HG03378 (cell line): ENCODE measurements around the gene USP2.

ENCODE experiments used
- ATAC-seq: cut with Tn5 transposase; IDR thresholded peaks from one replicate; pipeline ENCODE4 v1.9.1; 2021; ENCODE audit warnings: mild to moderate bottlenecking, moderate library complexity; ENCODE audit not compliant: unreplicated experiment

Gene USP2

DNA sequence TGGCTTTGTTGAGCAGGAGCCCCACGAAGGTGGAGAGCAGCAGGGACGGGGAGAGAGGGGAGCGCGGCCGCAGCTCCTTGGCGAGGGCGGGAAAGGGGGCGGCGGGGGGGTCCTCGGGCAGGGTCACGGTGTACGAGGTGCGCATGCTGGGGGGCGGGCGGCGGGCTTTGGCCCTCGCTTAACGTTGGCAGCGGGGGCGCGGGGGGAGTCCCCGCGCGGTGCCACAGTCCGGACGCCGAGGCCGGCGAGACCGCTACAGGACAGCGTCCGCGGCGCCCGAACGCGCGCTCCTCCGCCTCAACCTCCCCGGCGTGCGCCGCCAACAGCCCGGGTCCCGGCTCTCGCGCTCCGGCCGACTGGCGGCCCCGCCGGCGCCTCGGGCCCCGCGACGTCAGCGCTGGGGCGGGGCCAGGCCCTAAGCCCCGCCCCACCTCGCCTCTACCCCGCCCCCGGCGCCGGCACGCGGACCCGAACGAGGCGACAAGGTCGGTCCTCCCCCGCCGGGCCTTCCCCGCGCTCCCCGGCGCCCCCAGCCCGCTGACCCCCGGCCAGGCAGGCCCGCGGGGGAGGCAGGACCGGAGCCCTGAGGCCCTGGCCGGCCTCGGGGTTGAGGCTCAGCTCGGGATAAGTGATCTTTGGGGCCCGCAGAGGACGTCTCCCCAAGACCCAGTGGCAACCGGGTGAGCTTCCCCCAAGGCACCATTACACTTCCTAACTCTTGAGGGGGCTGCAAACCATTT is 17.5 kb downstream of the USP2 start:
- no peak for ATAC-seq

DNA sequence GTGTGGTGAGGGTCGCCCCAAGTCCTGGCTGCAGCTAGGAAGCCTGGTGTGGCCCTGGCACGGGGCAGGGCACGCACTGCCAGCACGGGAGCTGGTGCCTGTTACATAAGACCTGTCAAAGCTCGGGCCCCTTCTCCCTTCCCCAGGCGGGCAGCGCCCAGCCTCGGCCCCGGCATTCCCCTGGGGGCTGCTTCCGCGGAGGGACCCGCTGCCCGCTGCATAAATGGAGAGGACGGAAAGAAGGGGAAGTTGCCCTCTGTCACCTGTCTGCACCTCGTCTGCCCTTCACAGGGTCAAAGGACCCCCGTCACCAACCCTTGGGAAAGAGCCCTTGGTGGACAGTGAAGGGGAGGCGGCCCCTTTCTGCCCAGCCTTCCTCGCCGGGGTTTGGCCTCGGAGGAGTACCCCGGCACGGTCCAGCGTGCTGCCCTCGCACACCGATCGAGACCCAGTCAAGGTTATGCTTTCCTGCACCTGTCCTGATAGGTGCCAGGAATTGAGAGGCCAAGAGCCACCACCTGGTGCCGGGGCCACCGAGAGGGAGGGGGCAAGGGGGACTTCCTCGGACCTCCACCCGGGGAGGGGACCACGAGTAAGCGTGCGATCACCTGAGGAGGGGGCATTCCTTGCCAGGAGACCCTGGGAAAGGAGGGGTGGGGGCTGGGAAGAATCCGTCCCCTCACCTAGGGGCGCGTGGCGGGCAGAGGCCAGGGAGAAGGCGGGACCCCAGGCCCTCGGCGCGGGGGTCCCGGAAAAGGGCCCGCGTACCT is 18.2 kb downstream of the USP2 start:
- ATAC-seq: no peak

DNA sequence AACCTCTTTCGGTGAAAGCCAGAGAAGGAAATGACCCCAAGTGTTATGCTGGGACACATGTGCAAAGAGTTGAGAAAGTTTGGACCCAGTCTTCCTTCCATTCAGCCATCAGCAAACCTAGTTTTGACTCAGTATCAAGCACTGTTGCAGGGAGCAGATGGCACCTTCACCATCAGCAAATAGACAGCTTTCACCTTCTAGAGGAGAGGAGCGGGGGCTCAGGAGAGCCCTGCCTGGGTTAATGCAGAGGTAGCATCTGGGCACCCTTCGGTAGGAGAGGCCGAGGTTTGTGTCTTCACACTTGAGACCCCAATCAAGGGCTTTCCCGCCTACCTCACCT is 18.8 kb downstream of the USP2 start:
- ATAC-seq: no peak

DNA sequence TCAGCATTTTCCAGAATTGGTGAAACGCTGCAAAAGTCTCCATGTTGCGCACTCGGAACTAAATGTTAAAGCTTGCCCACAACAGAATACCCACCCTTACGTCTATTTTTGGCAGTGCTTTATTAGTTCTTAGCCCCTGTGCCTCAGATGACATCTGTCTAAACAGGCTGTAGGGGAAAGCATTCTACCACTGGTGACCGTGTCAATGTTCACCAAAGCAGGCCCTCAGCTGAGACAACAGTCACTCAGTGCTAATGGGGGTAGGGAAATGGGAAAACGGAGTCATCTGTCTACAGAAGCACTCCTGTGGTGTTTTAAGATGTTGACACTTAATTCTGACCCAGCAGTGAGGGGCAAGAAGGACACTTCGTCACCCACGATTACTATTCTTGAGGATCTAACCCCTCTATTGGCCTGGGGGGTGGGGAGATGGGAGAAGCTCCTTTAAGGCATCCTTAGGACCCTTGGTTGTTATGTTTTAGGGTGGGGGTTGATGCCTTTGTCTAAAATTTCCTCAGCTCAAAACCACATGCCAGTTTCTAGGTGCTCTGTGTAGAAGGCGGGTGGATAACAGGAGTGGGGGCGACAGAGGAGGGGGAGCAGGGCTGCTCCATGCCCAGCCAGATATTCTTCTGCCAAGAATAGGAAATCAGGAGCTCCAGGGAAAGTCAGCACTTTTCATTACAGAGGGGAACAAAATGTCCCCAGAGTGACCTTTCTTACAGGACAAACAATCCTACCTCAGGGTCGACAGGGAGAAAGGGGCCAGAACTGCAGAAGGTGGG is 19.4 kb downstream of the USP2 start:
- no peak for ATAC-seq

DNA sequence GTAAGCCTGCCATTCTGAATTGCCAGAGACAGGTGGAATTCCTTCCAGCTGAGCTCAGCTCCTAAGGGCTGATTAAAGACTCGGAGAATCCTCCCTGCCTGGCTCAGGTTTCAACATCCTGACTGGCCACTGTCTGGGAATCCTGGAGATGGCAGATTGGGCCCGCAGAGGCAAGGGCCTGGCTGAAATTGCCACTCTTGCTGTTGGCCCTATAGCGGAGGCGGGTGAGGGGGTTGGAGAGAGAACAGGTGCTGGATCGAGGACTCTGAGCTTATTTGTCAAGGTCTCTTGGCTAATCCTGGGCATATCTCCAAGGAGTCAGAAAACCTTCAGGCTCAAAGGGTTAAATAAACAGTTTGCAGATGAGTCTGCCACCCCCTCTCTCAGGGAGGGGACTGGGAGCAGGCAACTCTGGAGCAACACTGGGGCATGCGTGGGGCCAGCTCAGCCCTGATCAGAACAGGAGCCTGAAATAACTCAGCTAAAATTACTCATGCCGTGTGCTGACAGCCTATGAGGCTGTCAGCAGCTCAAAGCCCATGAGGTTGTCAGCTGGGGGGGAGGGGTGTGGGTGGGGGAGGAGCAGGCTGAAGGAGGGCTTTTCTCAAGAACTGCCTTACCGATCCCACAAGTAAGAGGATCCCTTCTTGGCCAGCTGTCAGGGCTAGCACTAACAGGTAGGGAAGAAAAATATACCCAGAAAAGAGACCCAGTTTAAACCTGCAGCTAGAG is 20.3 kb downstream of the USP2 start:
- no peak for ATAC-seq

DNA sequence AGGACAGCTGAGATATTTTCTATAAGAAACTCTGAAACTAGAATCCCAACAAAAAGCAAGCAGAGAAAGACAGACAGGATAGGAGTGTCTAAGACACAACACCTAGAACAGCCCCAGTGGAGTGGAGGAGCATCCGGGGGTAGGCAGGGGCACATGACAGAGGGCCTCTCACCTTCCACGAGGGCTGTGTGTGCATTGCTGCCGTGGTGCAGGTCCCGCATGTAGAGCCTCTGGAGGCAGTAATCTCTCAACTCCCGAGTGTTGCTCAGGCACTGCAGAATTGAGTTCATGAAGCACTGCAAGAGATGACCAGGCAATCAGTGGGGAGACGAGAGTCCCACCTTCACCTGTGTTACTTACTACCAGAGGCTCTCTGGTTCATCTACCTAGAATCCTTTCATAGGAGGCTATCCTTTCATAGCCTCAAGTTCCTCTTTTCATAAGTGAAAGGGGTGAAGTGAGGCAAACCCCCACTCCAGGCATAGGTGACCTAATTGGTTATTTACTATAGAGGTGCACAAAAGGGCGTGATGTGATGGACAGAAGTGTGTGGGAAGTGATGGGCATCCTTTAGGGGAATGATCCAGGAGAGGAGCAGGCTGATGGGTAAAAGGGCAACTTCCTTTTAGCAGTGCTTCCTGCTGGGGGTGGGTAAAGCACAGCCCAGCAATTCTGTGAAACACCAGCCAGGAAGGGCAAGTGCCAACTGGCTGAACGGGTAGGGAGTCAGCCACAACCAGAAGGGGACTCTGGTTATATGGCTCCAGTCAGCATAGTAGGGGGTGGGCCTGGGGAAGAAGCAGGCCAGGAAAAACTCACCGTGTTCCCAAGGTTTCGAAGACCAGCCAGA is 21.9 kb downstream of the USP2 start:
- ATAC-seq: no peak

DNA sequence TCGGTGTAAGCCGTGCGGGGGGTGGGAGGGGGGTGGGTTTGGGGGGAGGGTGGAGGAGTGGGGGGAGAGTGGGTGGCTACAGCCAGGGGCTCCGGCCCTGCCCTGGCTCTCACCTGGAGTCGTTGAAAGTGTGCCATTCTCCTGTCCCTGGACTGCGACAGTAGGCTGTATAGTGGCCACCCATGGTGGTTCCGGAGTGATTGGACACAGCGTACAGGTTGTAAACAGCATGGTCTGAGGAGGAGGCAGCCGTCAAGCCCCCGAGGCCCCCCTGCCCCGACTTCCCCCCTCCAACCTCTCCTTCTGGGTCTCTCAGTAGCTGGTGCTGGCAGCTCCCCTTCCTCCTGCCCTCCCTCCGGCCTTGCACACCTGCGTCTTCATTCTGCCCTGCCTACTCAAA is 24.4 kb downstream of the USP2 start:
- ATAC-seq: no peak

DNA sequence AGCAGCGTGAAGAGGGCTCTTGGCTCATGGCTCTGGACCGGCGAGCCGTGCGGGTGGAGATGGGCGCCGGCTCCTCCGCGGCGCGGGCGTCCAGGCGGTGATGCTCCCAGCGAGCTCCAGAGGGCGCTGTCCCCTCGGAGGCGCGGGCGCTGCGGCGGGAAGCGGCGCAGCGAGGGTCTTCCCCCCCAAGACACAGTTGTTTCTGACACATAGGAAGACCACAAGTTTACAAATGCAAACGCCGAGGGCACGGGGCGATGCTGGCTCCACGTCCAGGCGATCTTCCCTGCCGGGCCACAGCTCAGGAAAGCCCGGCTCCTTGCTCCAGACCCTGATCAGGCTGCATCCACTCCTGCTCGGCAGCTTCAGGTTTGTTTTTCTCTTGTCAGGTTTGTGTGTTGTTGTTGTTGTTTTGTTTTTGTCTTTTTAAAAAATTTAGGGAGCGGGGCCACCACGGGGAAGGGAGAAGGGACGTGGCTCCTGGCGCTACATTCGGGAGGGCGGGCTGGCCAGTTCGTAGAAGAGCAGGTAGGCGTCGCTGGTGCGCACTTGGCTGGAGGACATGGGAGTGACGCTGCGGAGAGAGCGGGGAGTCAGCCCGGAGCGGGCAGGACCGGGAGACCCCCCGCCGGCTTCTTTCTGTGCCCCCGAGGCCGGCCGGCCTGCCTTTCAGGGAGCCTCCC is 25.0 kb downstream of the USP2 start:
- ATAC-seq: no peak

DNA sequence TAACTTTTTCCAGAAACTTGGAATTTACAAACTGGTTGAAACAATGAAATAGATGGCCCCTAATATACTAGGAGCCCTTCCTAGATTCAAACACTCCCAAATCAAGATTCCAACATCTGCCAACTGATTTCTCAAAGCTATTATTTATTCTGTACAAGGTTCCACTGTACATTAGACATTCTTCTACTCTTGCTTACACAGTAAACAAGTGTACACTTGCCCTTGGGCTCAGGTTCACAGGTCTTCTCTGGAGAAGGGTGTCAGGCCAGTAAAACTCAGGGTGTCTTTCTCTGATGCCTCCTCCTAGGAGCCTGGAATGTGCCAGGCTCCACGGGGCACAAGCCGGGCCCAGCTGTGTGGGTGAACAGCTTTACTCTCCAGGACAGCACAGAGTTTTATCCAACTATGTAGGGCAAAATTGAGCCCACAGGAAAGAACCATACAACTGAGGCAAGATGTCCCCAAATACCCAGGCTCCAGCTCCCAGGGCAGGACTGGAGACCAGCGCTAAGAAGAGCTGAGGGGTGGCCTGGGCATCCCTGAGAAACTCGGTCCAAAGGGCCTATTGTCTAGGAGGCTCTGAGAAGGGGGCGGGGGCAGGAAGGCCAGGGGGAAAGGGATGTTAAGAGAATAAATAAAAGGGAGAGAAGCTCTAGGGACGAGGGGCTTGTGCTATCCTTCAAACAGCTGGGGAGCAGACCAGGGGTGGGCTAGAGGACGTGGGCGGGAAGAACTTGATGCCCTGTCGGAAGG is 26.2 kb downstream of the USP2 start:
- ATAC-seq: no peak

DNA sequence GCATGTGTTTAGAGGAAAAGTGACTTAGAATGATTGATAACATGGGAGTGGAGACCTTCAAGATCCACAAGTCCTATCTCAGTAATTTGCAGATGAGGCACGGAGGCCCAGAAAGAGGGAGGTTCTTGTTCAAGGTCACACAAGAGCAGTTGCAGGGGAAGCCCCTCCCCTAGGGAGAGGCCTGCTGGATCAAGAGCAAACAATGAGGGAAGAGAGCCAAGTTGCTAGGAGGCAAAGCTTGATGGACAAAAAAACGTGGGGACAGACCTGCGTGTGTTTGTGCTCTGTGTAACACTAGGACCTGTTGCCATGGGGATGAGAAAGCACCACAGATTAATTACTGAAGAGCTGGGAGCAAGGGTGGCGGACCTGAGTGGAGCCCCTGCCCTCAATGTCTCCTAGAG is 28.6 kb downstream of the USP2 start:
- no peak for ATAC-seq

DNA sequence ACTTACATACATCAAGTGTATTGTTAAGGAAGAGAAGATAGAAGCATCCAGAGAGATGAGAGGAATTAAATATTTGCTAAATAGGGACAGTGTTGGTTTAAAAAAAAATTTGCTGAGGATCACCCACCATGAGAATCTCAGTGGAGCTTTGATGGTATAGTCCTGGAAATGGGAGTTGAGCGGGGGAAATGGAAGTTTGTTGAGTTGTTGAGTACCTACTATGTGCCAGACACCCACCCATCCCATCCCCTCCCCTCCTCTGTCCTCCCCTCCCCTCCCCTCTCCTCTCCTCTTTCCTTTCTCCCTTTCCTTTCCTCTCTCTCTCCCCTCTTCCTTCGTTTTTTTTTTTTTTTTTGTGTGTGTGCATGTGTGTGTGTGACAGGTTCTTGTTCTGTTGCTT is 30.3 kb downstream of the USP2 start:
- no peak for ATAC-seq

DNA sequence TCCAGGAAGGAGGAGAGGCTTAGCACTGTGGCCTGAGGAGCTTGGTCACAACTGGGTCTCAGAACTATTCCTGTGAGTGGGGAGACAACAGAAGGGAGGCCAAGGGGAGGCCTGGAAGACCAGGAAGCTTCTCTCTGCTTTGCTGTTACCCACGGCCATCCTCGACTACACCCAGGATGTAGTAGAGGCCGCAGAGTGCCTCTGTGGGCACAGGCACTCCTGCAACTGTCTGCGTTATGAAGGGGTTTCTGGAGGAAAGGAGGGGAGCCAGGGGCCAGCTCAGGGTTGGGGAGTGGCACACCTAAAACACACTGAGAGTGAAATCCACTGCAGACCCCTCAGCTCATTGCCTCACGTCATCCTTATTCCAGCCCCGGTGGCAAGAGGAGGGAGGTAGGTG is 31.2 kb downstream of the USP2 start:
- ATAC-seq: no peak

DNA sequence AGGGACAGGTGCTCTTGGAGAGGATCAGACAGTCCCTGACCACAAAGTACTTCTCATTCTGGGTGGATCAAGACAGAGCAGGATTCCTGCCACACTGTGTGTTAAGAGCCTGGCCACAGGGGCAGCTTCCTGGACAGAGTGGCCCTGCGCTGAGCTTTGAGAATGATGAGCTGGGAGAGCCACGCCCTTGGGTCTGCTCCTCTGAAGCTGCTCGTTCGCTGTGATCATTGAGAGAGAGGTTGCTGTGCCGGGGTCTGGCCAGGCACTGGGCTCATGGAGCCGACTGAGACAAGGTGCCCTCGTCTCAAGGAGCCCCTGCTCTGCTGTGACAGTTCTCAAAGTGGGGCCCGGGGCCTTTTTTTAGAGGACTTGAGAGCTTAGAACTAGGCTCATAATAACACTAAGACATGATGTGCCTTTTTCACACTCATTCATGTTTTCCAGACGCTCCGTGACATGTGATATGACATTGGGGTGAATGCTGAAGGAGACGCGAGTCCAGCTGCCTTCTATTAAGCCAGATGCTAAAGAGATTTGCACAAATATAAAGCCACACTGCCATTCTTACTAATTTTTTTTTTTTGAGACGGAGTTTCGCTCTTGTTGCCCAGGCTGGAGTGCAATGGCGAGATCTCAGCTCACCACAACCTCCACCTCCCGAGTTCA is 33.4 kb downstream of the USP2 start:
- no peak for ATAC-seq

DNA sequence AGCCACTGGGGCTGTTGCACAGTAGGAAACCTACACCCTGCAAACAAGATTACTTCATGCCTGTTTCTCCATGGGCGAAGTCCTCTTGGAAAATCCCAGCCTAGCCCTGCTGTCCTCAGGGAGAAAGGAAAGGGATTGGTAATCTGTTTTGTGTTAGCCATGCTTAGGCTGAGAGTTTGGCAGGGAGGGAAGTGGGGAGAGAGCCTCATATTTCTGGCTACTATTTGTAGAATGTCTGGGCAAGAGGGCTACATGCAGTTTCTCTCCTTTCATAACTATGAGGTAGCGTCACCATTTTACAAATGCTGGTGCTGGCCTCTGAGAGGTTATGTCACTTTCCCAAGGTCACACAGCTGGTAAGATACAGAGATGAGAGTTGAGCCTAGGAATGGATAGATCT is 34.2 kb downstream of the USP2 start:
- no peak for ATAC-seq

DNA sequence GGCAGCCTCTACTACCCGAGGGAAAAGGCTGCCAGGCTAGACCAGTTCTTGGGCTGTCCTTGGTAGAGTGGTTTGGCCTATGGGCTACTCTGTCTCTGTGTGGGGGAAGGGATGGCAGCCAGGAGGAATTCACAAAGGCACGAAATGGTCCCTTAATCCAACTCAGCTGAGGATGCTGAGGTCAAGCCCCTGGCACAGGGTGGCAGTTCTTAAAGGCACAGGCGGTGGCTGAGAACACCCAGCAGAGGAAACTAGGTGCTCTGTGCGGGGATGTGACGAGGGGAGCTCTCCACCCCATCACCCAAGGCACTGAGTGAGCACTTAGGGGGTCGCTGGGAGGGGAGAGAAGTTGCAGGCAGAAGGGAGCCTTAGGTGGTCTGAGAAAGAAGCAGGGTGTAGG is 34.9 kb downstream of the USP2 start, which contains the start of gene MFRP:
TSS of gene MFRP (minus strand) at position 101 of the 400 bp plus-strand sequence. CDS start 192 bp downstream, outside the sequence.
- ATAC-seq: no peak

DNA sequence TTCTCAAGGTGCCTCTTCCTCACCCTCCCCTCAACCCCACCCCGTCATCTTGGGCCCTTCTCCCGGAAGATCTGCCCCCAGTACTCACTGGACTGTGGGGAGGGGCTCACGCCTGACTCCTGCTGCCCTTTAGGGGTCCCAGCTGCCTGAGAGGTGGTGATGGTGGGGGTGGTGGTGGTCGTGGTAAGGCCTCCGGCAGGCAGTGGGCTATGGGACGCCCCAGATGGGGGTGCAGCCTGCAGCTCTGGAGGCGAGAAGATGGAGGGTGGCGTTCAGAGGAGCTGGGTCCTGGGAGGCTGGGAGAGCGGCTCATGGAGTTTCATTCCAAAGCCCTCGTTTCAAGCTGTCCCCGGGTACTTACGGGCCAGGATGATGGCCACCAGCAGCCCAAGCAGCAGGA is 35.8 kb downstream of the USP2 start:
- ATAC-seq: no peak

DNA sequence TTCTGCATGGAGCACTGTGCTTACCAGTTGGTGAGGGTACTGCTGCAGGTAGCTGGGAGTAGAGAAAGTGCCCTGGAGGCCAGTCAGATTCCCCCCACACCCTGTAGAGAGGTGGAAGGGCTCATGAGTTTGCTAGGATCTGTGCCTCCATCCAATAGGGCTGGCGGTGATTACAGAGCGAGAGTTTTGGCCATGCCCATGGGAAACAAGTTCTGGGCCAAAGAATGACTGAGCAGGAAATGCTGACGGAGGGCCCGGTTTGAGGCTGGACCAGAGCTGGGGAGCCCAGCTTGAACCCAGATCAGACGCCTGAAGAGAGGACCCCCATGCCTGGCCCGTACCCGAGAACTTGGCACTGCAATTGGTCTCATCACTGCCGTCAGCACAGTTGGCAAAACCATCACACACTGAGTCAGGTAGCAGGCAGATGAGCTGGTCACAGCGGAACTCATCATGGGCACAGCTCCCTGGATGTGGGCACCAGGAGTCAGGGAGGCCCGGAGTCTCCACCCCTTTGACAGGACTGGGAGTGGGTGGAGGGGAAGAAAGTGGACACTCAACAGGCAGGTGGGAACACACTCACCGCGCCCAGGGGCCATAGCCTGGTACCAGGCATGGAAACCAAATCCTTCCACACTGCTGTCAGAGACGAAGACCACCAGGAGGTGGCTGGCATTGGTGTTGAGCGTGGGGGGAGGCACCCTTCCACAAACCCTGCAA is 37.0 kb downstream of the USP2 start:
- ATAC-seq: no peak

DNA sequence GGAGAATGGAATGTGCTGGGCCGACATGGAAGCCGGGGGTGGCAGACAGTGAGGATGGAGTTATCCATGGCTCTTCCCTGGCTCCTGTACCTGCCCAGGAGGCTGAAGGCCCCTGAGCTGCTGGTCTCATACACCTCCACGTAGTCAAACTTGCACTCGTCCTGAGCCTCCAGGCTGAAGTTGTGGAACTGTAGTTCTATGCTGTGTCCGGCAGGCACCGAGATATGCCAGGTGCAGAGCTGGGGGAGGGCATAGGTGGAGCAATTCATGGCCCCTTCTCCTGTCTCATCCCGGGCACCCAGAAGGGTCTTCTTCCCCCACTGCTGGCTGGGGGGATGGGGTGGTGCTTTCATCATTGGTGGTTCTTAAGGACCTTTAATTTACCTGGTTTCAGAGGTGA is 37.8 kb downstream of the USP2 start:
- ATAC-seq: no peak
